Hematopoietic multipotent progenitor cell treated with erythropoietin and hydrocortisone succinate and interleukin-3 and kit ligand, for 4 days (in vitro differentiated cells): Measurements from ENCODE around the gene UNC5C.
A peak's percentile ranks its signal among the peaks of the same experiment; 100 is the strongest.

Experiments used
- DNase-seq: peaks from one replicate; pipeline ENCODE4 v3.0.0-alpha.2; 2015

Gene UNC5C

GRCh38 chr4:95386410-95386809 lies 162.4 kb downstream of the UNC5C start:
- DNase-seq: no peak

GRCh38 chr4:95381843-95382580 lies 166.8 kb downstream of the UNC5C start:
- DNase-seq: no peak

- DNase-seq: no peak
Observed at GRCh38 chr4:95379633-95380032, 169.1 kb downstream of the UNC5C start.

- DNase-seq: no peak
Observed at GRCh38 chr4:95377366-95377900, 171.3 kb downstream of the UNC5C start.

- no peak for DNase-seq
Observed at GRCh38 chr4:95371476-95372224, 177.1 kb downstream of the UNC5C start.

GRCh38 chr4:95367824-95368223 lies 180.9 kb downstream of the UNC5C start:
- no peak for DNase-seq

- DNase-seq: no peak
Observed at GRCh38 chr4:95363966-95364365, 184.8 kb downstream of the UNC5C start.

GRCh38 chr4:95363559-95363925 lies 185.2 kb downstream of the UNC5C start:
- DNase-seq: no peak

- peak; percentile 42 for DNase-seq
Observed at GRCh38 chr4:95362906-95363558, 185.7 kb downstream of the UNC5C start.

GRCh38 chr4:95362066-95362465 lies 186.7 kb downstream of the UNC5C start:
- DNase-seq: no peak

- no peak for DNase-seq
Observed at GRCh38 chr4:95361696-95361965, 187.1 kb downstream of the UNC5C start.

- DNase-seq: no peak
Observed at GRCh38 chr4:95360906-95361695, 187.7 kb downstream of the UNC5C start.

- no peak for DNase-seq
Observed at GRCh38 chr4:95360256-95360903, 188.4 kb downstream of the UNC5C start.

GRCh38 chr4:95358421-95358820 lies 190.4 kb downstream of the UNC5C start:
- DNase-seq: no peak

- DNase-seq: no peak
Observed at GRCh38 chr4:95355021-95355420, 193.8 kb downstream of the UNC5C start.

- DNase-seq: no peak
Observed at GRCh38 chr4:95348418-95348817, 200.4 kb downstream of the UNC5C start.

GRCh38 chr4:95343235-95343634 lies 205.5 kb downstream of the UNC5C start:
- DNase-seq: no peak

GRCh38 chr4:95340191-95340590 lies 208.6 kb downstream of the UNC5C start:
- no peak for DNase-seq

GRCh38 chr4:95325665-95326064 lies 223.1 kb downstream of the UNC5C start:
- DNase-seq: no peak

- DNase-seq: no peak
Observed at GRCh38 chr4:95319169-95319568, 229.6 kb downstream of the UNC5C start.

GRCh38 chr4:95318483-95318882 lies 230.3 kb downstream of the UNC5C start:
- DNase-seq: no peak

GRCh38 chr4:95318044-95318443 lies 230.7 kb downstream of the UNC5C start:
- DNase-seq: no peak
